Measurements from ENCODE around the gene METTL24. TPM values are rescaled to one million over a fixed set of nuclear protein-coding genes. Genes with fewer than 3 reads are reported as not detected.

Gene METTL24
- total RNA-seq, 4 donors from 2014 or later: 0.45 to 1.7 TPM; not detected in 2

DNA sequence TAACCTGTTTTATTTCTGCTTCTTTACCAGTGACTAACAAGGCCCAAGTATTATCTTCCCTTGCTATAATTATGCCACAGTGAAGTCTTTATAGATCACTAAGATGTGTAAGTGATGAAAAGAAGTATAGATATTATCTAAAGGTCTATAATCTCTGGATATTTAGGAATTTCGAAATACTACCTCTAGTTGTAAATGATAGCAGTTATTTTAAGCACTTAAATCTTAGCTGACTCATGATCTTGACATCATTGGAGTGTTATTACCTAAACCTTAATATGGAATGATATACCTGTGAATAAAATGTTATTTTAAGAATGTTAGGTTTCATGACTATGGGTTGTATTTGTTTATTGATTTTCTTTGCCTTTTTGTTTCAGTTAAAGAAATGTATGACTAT, 146.4 kb downstream of the METTL24 start:
- Histone ChIP-seq H3K36me3 (peaks cover 80% of the 10 kb centered on the region), H3K27me3 (no peaks in the 10 kb centered on the region), H3K4me3 (no peak overlapping the region), H3K9me3 (no peaks in the 10 kb centered on the region), H3K4me1 (no peaks in the 10 kb centered on the region), H3K27ac (no peak overlapping the region)
- no peak for DNase-seq (ENCODE audit: low spot score in 2 of 2)
- WGBS: 85% methylated on average over 1 of the region's 1 CpG
- TF ChIP-seq POLR2AphosphoS5 (IDR thresholded peaks at IDR 0.05): no peak
- TF ChIP-seq, protein P1, sequence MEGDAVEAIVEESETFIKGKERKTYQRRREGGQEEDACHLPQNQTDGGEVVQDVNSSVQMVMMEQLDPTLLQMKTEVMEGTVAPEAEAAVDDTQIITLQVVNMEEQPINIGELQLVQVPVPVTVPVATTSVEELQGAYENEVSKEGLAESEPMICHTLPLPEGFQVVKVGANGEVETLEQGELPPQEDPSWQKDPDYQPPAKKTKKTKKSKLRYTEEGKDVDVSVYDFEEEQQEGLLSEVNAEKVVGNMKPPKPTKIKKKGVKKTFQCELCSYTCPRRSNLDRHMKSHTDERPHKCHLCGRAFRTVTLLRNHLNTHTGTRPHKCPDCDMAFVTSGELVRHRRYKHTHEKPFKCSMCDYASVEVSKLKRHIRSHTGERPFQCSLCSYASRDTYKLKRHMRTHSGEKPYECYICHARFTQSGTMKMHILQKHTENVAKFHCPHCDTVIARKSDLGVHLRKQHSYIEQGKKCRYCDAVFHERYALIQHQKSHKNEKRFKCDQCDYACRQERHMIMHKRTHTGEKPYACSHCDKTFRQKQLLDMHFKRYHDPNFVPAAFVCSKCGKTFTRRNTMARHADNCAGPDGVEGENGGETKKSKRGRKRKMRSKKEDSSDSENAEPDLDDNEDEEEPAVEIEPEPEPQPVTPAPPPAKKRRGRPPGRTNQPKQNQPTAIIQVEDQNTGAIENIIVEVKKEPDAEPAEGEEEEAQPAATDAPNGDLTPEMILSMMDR (IDR thresholded peaks at IDR 0.05): no peak
- TF ChIP-seq EP300 (IDR thresholded peaks at IDR 0.05): no peak
- TF ChIP-seq POLR2A (IDR thresholded peaks at IDR 0.05): no peak

GRCh38 chr6:110207652-110208051, 150.5 kb downstream of the METTL24 start:
- H3K27ac ChIP-seq: no peak overlapping the region
- DNase-seq (ENCODE audit: low spot score in 2 of 2): no peak
- H3K9me3 ChIP-seq: no peaks in the 10 kb centered on the region
- H3K27me3 ChIP-seq: no peaks in the 10 kb centered on the region
- H3K4me3 ChIP-seq: no peak overlapping the region
- WGBS: 95% methylated on average over 3 of the region's 3 CpGs
- peaks cover 44% of the 10 kb centered on the region for H3K36me3 ChIP-seq
- H3K4me1 ChIP-seq: no peaks in the 10 kb centered on the region
- TF ChIP-seq POLR2AphosphoS5 (IDR thresholded peaks at IDR 0.05): no peak
- no peak for TF ChIP-seq EP300 (IDR thresholded peaks at IDR 0.05)
- TF ChIP-seq, protein P1 (IDR thresholded peaks at IDR 0.05): no peak
- TF ChIP-seq POLR2A (IDR thresholded peaks at IDR 0.05): no peak

GRCh38 chr6:110201151-110201884, 156.8 kb downstream of the METTL24 start:
- Histone ChIP-seq H3K27ac (no peak overlapping the region), H3K4me1 (no peaks in the 10 kb centered on the region)
- DNase-seq (ENCODE audit: low spot score in 2 of 2): no peak

DNA sequence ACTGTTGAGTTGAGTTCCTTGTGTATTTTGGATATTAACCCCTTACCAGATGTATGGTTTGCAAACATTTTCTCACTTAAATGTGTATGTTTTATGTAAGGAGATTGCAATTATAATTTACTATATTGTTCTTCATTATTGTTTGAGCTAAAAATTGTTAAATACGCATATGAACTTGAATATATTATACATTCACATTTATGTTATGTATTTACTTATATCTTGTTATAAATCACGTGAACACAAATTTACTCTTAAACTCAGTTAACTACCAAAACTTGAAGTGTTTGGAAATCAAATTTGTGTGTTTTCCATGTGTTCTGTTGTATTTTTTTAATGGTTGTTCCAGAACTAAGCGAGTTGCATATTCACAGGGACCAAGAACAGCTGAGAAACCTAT, 159.6 kb downstream of the METTL24 start:
- Histone ChIP-seq H3K9me3 (no peaks in the 10 kb centered on the region), H3K27me3 (no peaks in the 10 kb centered on the region), H3K36me3 (peaks cover 7% of the 10 kb centered on the region), H3K4me3 (no peak overlapping the region), H3K27ac (no peak overlapping the region), H3K4me1 (no peaks in the 10 kb centered on the region)
- TF ChIP-seq, protein P1 (IDR thresholded peaks at IDR 0.05): no peak
- no peak for TF ChIP-seq EP300 (IDR thresholded peaks at IDR 0.05)
- TF ChIP-seq POLR2AphosphoS5 (IDR thresholded peaks at IDR 0.05): no peak
- 96% methylated on average over 3 of the region's 3 CpGs for WGBS
- DNase-seq (ENCODE audit: low spot score in 2 of 2): no peak

More at GRCh38 chr6:110201151-110201884, 156.8 kb downstream of the METTL24 start:
- Histone ChIP-seq H3K36me3 (no peaks in the 10 kb centered on the region), H3K4me3 (no peak overlapping the region), H3K9me3 (no peaks in the 10 kb centered on the region), H3K27me3 (no peaks in the 10 kb centered on the region)
- TF ChIP-seq EP300 (IDR thresholded peaks at IDR 0.05) (no peak), POLR2AphosphoS5 (IDR thresholded peaks at IDR 0.05) (no peak), POLR2A (IDR thresholded peaks at IDR 0.05) (no peak)
- TF ChIP-seq, protein P1 (IDR thresholded peaks at IDR 0.05): no peak
- 95% methylated on average over 3 of the region's 3 CpGs for WGBS

DNA sequence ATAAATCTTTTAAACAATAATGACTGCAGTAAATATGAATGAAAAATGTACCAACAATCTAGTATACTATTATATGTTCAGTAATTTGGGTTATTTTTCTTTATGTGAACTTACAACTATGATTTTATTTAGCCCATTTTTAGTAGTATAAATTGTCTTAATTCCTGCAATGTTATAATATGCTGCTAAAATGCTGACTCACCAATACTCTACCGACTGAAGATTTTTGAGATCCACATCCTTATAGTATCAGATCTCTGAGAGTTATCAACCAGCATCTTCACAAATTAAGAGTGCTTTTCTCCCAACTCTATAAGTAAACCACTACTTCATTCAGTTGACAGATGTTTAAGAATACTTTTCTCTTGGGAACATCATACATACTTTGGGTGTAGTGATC, 161.3 kb downstream of the METTL24 start:
- 74% methylated on average over 1 of the region's 1 CpG for WGBS
- H3K4me3 ChIP-seq: no peak overlapping the region
- H3K27ac ChIP-seq: no peak overlapping the region
- H3K9me3 ChIP-seq: no peaks in the 10 kb centered on the region
- peaks cover 9% of the 10 kb centered on the region for H3K36me3 ChIP-seq
- H3K27me3 ChIP-seq: no peaks in the 10 kb centered on the region
- TF ChIP-seq EP300 (IDR thresholded peaks at IDR 0.05) (no peak), POLR2AphosphoS5 (IDR thresholded peaks at IDR 0.05) (no peak), POLR2A (IDR thresholded peaks at IDR 0.05) (no peak)
- TF ChIP-seq, protein P1 (IDR thresholded peaks at IDR 0.05): no peak
- no peak for DNase-seq (ENCODE audit: low spot score in 2 of 2)
- no peaks in the 10 kb centered on the region for H3K4me1 ChIP-seq
